Cardiac septum (tissue), 1 donor: ENCODE data around the gene RHOBTB3. TPM values are rescaled to one million over a fixed set of nuclear protein-coding genes. Genes with fewer than 3 reads are reported as not detected.
"Not testable (repeated sequence)": the region's sequence is repeated elsewhere in the genome, so short reads cannot be mapped to it uniquely, and the experiment has no call there.

Experiments
- DNase-seq: peaks from one replicate; pipeline ENCODE4 v3.0.0-alpha.2; 2020; ENCODE audit warnings: low spot score
- intact Hi-C: fragments of 100-400 bp; cut with DNase I; formaldehyde crosslinking; loops from one replicate; pipeline ENCODE4 v1.14.0; 2022
- total RNA-seq: library from RNA; stranded (reverse); fragmentation: NEBNext Ultra II Directional; extraction: Animal tissue kit (Norgen Biotek cat#: 25700); gene quantifications from one replicate; pipeline ENCODE4 v1.2.1, GENCODE V29; 2021
- donor health status: DM: no; HTN: no; CAD: no.

Gene RHOBTB3
- total RNA-seq, 1 donor from 2014 or later = 79.0 TPM

- intact Hi-C loops = loop anchor here (1.0 kb wide), 1 partner anchor 13 kb away; the partner anchor contains the start of gene GLRX
- DNase-seq = no peak
Observed at GRCh38 chr5:95809414-95809960, 78.4 kb downstream of the RHOBTB3 start.

DNA sequence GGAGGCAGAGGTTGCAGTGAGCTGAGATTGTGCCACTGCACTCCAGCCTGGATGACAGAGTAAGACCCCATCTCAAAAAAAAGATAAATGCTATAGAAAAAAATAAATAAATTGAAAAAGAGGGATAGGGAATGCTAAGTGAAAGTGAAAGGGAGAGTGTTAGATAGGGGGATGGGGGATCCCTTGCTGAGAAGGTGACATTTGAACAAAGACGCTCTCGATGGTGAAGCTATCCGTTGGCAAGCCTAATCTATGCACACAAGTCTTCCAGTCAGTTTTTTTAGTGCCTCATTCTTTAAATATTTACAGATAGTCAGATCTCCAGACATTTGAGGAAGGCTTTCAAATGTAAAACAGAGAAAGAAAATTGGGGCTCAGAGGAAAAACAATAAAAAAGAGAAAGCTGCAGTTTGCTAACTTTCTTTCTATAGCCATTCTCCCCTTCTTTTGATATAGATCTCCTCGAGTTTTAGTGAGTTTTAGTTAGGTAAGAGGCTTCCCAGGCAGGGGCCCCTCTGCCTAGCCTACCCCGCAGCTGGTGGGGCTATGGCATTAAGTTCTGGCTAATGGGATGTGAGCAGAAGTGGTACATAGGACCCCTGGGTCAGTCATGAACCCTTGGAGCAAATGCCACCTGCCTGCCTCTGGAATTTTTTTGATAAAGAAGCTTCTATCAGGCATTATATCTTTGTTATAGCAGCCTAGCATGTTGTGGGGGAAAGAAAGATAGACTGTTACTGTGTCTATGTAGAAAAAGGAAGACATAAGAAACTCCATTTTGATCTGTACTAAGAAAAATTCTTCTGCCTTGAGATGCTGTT is 79.4 kb downstream of the RHOBTB3 start:
- intact Hi-C loops = no loop called here
- no peak for DNase-seq

- DNase-seq, intact Hi-C loops: not testable (repeated sequence)
Observed at GRCh38 chr5:95811126-95811423, 79.9 kb downstream of the RHOBTB3 start.

DNA sequence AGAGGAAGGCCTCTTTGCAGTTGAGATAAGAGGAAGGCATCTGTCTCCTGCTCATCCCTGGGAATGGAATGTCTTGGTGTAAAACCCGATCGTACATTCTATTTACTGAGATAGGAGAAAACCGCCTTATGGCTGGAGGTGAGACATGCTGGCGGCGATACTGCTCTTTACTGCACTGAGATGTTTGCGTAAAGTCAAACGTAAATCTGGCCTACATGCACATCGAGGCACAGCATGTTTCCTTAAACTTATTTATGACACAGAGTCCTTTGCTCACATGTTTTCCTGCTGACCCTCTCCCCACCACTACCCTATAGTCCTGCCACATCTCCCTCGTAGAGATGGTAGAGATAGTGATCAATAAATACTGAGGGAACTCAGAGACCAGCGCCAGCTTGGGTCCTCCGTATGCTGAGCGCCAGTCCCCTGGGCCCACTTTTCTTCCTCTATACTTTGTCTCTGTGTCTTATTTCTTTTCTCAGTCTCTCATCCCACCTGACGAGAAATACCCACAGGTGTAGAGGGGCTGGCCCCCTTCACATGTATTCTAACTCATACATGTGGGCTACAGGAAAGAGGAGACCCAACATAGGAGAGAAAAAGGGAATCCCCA is 80.4 kb downstream of the RHOBTB3 start:
- DNase-seq, intact Hi-C loops: not testable (repeated sequence)

GRCh38 chr5:95812074-95812471 is 80.9 kb downstream of the RHOBTB3 start:
- DNase-seq = no peak
- intact Hi-C loops = no loop called here

DNA sequence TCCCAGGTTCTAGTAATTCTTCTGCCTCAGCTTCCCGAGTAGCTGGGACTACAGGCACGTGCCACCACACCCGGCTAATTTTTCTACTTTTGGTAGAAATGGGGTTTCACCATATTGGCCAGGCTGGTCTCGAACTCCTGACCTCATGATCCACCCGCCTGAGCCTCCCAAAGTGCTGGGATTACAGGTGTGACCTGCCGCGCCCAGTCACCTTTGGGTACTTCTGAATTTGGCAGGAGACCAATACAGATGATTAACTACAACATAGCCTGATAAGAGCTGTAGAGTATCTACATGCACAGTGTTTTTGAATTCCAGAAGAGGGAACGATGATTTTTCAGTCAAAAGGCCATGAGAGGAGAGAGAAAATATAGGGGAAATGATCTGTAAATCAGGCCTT is 81.9 kb downstream of the RHOBTB3 start:
- DNase-seq, intact Hi-C loops: not testable (repeated sequence)

DNA sequence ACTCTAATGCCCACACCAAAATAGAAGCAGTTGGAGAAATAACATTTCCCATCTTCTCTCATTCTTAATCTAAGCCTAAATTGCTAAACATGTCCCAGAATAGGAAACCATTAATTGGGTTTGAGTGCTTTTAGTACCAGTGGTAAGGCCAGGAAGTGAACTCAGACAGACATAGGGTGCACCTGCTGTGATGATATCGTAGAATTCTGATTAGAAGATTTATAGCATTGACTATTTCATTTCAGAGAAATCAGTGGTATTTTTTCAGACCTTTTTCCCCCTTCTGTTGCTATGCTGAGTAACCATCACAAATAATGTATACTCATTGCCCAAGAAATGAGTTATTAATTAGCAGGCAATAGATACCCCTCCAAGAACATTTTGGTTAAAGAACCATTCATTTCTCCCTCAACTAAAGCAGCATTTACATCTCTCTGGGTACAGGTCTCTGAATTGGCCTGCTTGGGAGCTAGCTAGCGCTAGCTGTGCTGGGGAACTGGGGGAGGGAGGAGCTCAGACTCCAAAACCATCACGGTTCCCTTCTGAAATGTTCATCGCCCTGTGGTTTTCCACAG is 84.1 kb downstream of the RHOBTB3 start:
- intact Hi-C loops = no loop called here
- no peak for DNase-seq

DNA sequence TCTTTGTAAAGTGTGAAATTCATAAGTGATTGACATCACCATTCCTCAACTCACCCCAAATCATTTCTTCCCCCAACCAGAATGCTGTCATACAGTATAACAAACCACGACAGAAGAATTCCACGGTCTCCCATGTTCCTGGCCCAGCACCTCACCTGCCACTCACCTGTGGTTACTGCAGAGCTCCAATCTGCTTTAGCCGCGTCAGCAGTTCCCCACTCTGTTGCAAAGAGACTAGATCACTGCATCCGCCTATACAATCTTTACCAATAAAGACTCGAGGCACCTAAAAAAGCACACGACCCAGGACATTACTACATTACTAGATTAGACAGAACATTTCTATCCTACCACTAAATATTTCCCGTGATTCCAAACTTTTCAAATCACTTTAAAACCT is 85.2 kb downstream of the RHOBTB3 start:
- intact Hi-C loops = no loop called here
- DNase-seq = no peak

DNA sequence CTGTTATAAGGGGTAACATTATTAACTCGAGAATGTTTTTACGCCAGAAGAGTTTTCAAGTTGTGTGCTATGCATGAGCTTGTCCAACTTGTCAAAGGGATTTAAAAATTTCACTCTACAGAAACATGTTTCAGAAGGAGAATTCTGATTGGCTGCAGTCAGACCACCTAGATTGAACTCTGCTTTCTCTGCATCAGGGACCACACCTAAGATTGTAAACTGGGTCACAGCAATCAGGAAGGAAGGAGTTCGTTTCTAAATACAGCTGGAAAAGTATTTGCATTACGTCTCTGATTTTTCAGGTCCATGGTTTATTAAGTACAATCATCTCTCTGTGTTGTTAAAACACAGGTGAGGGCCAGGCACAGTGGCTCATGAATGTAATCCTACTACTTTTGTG is 85.6 kb downstream of the RHOBTB3 start:
- intact Hi-C loops = no loop called here
- no peak for DNase-seq

DNA sequence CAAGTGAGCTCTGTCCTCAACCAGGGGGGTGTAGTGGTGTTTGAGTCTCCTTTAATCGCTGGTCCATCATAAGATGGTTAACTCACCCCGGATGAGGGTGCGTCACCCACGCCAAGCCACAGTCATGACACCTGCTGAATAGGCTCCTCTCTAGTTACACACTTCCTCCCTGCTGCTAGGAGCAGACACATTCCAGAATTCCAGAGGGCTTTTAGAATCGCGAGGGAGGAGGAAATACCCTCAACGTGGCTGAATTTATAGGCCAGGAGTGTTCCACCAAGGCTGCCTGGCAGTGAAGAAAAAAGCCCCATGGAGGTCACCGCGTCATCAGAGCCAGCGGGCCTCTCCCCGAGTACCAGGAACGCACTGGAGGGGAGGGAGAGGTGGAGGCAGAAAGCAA is 86.3 kb downstream of the RHOBTB3 start:
- peak; percentile 80 for DNase-seq

GRCh38 chr5:95818181-95819147 is 87.3 kb downstream of the RHOBTB3 start:
- intact Hi-C loops = no loop called here
- DNase-seq = peak; percentile 85

More for the DNA sequence above, 86.3 kb downstream of the RHOBTB3 start:
- intact Hi-C loops = no loop called here

GRCh38 chr5:95821110-95822021 is 90.2 kb downstream of the RHOBTB3 start:
- DNase-seq = peak; percentile 57
- intact Hi-C loops = loop anchor here (1.0 to 5.0 kb wide), 3 partner anchors 12 to 89 kb away; partner anchors contain the start of gene RHOBTB3

DNA sequence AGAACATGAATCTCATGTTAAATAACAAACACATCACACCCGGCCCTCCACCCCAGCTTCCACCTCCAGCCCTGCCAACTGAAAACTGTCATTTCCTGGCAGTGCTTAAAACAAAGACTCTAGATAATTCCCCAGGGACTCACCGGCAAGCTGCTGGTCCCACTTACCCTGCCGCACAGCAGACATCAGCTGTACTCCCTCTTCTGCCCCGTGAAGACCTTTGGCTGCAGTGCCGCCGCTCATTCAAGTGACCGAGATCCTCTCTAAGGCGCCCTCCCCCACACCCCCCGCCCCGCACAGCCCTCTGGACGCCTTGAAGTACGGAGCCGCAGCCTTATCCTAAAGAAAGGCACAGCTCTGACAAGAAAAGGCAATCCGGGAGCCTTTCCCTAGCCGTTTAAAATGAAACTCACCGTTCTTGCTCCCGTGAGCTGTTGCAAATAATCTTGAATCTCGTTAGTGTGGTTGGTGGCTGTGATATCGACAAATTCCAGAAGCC is 91.0 kb downstream of the RHOBTB3 start:
- DNase-seq = peak; percentile 88
- intact Hi-C loops = loop anchor here (1.0 to 5.0 kb wide), 2 partner anchors 13 to 90 kb away; partner anchors contain the start of gene RHOBTB3

GRCh38 chr5:95822542-95823181 is 91.5 kb downstream of the RHOBTB3 start, which contains the start of gene GLRX:
Gene GLRX, minus strand, starts transcription at chr5:95822726. Its CDS starts 64 bp downstream, at chr5:95822662.
- DNase-seq = peak; percentile 89
- intact Hi-C loops = loop anchor here (1.0 to 5.0 kb wide), 2 partner anchors 13 to 90 kb away; partner anchors contain the start of gene RHOBTB3

DNA sequence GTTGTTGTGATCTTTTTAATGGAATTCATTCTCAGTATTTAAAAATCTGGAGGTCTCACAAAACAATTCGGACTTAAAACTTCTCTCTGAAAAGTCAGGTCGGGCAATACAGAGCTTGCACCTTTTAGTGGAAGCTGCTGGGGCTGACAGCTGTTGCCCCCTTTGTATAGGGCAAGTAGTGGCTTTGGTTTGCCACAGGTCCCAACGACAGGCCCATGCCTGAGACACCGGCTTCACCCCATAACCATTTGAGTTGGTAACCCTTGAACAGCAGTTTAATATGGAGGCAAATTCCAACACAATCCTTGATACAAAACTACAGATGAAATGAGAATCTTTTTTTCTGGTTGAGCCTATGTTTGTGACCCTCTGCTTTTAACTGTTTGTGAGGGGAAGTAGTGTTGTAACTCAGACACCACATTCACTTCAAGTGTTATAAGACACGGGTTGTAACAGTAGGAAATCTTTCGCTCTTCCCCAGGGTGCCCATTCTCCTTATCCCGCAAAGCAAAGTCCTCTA is 92.1 kb downstream of the RHOBTB3 start:
- DNase-seq = peak; percentile 54
- intact Hi-C loops = loop anchor here (5.0 kb wide), 1 partner anchor 91 kb away; the partner anchor contains the start of gene RHOBTB3

DNA sequence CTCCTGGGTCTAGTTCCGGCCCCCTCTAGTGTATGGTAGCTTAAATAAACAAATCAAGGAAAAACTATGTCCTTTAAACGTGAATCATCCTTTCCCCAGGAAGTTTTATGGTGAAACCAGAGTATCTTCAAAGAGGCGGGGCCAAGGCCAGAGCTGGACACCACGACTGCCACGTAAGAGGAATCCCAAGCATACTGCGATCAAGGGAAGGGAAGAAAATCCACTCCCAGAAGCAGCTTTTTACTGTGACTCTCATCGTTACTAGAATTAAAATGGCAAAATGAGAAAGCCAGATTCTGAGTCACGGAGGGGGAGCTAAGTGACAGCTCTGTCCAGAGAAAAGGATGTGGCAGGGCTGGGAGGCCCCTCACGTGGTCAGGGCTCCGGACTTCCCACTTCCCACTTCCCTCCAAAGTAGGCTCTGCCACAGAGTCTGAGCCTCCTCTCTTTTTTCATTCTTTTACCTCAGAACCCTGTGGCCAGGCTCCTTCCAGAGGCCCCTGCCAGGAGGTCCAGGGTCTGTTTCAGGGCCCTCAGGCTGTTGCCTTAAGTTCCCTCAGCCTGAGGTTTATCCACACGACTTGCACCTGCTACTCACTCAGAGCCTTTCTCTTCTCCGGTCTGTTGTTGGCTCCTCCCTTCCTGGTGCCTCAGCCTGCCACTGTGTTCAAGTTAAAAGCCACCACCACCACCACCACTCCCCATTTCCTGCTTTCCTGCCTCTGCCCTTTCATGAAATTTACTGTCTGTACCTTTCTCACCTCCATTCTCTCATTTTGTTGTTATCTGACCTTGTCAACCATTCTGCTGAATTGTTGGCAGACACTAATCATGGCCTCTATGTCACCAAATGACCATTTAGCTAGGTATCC is 92.8 kb downstream of the RHOBTB3 start:
- DNase-seq = peak; percentile 89
- intact Hi-C loops = loop anchor here (5.0 kb wide), 1 partner anchor 92 kb away; the partner anchor contains the start of gene RHOBTB3
